M059J (cell line): ENCODE data around the gene TSPO. TPM values are rescaled to one million over a fixed set of nuclear protein-coding genes. Genes with fewer than 3 reads are reported as not detected.
"Not testable (repeated sequence)": the region's sequence is repeated elsewhere in the genome, so short reads cannot be mapped to it uniquely, and the experiment has no call there.

ENCODE experiments used
- DNase-seq: peaks from one replicate; pipeline ENCODE4 v3.0.0-alpha.2; 2012; ENCODE audit warnings: low read depth
- total RNA-seq: library from RNA; depleted of rRNA; stranded (reverse); fragments of >200 nt; shearing (Covaris generic); gene quantifications from 2 replicates; pipeline ENCODE4 v1.2.3, GENCODE V29; 2014

The TSPO gene
- total RNA-seq, 1 experiment from 2014 or later, result 194 TPM

DNA sequence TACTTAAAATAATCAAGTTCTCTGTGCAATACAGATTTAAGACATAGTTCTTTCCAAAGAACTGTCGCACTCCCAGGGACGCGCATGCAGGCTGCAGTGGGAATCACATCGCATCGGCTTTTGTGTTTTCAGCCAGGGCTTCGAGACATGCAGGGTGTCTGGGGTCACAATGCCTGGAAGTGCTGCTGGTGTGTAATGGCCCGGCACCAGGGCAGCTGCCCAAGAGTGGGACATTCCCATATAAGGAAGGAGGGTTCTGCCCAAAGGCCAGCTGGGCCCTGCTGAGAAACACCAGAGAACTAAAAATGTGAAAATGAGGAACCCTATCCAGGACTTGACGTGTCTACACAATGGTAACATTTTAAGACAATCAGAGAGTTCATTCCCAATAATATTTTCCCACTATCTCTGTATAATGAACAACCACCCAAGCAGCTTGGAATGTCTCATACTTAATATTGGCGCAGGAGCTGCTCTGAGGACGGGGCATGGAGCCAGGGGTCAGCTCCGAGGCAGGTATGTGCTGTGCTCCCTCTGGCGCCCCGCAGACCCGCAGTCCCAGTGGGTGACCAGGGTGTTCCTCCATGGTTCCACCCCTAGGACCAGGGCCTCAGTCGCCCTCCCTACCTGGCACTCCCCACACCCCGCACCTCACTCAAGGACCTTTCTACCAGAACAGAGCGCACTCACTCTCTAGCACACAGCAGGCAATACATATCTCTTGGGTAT is 19.4 kb upstream of the TSPO start:
- DNase-seq, result no peak

DNA sequence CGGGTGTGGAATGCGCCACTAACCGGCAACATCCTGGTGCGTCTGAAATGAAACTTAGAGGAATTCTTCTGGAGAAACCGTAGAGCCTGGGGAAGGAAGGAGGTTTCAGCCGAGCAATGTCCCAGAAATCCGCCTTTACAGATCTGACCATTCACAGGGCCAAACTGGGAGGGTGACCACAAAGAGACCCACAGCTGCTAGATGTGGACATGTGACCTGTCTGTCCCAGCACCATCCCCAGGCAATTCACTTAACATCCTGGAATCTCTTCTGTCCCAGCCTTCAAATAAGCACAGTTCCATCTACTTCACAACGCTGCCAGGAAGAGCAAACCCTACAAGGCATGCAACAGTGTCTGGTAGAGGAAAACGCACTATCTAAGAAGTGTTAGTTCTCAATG is 18.0 kb upstream of the TSPO start:
- DNase-seq, result no peak

DNA sequence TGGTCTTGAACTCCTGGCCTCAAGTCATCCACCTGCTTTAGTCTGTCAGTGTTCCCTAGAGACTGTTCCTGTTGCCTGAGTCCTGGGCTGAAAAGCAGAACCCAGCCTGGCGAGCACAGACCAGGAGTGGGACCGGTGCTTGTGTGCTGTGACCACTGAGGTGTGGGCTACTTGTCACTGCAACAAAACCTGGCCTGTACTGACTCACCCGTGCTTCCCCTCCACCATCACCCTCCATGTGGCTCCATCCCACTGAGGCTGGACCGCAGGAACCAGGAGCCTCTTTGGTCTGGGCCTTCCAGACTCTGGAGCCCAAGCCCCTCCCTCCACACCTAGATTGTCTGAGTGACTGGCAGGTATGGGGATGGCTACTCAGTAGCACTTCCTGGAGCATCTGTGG is 16.8 kb upstream of the TSPO start:
- no peak for DNase-seq

DNA sequence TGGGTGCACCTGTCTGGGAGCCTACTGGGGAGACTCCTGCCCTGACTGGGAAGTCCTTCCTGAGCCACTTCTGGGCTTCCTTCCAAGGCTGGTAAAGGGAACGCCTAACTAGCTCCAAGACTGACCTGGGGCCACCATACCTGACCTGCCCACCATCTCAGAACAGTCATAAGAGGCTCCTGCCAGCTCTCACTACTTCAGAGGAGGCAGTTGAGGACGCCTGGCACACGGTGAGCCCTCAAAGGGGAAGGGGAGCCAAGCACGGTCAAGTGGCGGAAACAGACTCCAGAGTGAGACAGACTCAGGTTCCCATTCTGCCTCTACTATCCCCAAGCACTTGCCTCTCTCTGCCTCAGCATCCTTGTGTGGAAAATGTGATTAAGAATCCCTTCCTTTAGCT is 15.8 kb upstream of the TSPO start:
- DNase-seq, result no peak

DNA sequence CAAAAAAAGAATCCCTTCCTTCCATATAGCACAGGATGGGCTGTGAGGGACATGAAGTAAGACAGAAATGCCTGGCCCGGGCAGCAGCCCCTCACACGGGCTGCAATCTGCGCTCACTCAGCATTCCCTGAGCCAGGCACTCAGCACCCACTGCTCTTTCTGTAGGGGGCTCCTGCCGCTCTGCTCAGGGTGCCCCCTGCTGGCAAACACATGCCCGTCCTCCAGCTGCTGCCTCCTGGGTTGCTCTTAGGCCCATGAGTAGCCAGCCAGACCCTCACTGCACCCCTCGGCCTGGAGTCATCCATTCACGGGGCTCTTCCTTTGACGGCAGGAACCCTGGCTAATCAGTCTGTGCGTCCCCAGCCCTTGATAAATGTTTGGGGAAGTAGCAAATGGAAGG is 15.1 kb upstream of the TSPO start:
- DNase-seq, result no peak

DNA sequence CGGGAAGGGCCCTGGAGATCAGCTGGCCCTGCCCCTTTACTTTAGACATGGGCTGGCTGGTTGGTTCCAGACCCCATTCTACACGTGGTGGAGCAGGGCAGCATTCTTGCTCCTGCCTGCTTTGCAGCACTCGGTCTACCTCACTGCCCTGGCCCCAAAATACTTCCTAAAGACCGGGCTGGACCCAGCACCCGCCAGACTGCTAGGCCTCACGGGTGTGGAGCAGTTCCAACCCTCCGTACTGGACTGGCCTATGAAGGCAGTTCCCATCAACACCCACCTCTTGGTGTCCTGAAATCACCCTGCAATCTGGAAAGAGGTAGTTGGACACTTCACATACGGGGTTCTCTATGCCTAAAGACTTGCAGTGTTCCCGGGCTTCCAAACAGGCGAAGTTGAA is 14.6 kb upstream of the TSPO start:
- no peak for DNase-seq

DNA sequence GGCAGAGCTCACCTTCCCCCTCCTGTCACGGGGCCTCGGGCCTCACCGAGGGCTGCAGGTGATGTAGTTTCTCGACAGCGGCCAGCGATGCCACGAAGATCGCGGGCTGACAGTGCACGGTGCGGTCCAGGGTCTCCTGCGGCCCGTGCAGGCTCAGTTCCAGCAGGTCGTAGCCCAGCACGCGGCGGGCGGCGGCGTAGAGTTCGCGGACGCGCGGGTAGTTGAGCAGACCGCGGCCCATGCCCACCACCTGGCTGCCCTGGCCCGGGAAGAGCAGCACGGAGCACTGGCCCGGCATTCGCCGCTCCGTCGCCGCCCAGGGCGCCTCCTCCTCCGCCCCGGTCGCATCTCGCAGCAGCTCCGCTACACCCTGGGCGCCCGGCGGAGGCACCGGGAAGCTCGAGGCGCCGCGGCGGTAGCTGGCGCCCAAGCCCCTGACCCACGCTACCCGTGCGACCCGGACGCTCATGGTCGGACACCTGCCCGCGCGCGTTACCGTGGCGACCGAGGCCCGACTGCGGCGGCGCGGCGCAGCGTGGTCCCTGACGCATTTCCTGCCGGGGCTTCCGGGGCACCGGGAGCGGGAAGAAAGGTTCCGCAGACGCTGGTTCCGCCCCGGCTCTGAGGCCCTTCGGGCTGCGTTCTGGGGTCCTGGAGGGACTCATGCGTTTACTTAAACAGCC is 8.3 kb upstream of the TSPO start, which contains the start of gene MCAT:
TSS of gene MCAT (minus strand) at position 519 of the 683 bp plus-strand sequence. CDS start at position 469, 50 bp downstream.
- peak; percentile 54 for DNase-seq

DNA sequence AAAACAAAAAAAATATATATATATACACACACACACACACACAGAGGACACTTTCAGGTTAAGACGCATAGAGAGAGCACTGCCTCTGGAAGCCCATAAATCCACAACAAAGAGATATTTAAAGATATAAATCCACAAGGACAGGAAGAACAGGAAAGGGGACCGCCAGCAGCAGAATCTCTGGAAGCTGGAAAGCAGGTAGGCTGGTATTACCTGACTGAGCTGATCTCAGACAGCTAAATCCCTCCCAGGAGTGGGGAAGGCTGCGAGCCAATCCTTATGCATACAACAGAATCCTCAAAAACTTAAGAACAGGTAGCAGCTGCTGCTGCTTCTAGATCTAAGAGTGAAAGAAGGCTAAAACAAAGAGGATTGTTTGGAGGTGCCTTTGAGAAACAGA is 6.4 kb upstream of the TSPO start:
- DNase-seq, result no peak

DNA sequence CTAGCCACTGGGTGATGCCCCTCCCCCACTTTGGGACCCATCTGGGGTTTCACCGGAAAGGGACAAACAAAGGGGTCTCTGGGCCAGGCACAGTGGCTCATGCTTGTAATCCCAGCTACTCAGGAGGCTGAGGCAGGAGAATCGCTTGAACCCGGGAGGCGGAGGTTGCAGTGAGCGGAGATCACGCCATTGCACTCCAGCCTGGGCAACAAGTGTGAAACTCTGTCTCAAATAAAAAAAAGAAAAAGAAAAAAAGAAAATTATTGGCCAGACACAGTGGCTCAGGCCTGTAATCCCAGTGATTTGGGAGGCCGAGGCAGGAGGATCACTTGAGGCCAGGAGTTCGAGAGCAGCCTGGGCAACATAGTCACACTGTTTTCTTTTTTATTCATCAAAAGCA is 6.0 kb upstream of the TSPO start:
- DNase-seq, result not testable (repeated sequence)

DNA sequence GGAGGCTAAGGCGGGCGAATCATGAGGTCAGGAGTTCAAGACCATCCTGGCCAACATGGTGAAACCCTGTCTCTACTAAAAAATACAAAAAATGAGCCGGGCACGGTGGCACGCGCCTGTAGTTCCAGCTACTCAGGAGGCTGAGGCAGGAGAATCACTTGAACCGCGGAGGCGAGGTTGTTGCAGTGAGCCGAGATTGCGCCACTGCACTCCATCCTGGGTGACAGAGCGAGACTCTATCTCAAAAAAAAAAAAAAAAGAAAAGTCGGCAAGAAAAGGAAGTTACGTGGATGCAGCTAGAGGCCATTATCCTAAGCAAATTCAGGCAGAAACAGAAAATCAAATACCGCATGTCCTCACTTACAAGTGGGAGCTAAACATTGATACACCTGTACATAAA is 5.0 kb upstream of the TSPO start:
- DNase-seq, result not testable (repeated sequence)

DNA sequence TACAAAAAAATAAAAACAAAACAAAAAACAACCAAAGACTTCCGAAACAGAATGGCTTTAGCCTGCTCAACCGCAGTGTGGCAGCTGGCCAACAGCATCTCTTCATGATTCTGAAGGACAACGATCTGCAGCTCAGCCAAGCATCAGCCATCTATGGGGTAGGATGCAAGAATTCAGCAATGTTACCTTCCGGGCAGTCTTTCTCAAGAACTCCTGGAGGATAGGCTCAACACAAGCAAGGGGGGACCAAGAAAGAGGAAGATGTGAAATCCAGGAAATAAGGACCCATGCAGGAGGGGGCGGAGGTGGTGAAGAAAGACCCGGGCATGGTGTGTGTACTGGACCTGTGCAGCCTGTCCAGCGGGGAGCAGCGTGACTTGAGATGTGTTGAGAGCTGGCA is 3.5 kb upstream of the TSPO start:
- no peak for DNase-seq

DNA sequence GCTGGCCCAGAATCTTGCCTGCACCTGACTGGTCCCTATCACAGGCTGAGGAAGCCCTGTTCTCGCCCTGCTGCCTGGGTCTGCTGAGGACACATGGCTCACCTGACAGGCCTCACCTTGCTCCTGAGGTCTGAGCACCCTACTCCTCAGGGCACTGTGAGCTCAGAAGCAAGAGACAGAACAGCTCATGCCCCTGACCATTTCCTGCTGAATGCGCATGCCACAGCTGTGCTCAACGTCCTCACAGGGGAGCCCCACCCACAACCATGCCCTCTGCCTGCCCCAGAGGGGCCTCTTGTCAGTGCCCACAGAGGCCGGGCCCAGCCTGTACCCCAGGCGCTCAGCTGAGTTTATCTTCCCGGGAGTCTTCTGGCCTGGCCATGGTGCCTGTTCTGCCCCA is 2.8 kb upstream of the TSPO start:
- no peak for DNase-seq

DNA sequence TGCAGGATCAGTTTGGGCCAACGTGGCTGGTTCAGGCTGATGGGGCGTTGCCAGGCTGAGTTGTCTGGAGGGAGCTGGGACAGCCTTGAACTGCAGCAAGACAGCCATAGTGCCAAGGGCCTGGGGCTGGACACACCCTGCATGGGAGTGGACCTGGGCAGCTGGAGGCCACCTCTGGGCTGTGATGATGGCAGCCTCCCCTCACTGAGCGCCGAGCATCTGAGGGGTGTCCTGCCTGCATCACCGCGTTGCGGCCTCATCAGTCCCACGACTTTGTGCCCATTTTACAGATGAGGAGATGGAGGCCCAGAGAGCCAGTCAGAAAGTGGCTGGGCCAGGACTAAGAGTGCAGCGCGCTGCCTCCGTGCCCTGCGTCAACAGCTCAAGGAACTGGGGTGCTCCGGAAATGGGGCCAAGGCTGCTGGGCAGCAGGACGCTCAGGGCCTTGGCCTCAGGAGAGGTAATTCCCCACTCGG is 590 bp upstream of the TSPO start:
- no peak for DNase-seq

DNA sequence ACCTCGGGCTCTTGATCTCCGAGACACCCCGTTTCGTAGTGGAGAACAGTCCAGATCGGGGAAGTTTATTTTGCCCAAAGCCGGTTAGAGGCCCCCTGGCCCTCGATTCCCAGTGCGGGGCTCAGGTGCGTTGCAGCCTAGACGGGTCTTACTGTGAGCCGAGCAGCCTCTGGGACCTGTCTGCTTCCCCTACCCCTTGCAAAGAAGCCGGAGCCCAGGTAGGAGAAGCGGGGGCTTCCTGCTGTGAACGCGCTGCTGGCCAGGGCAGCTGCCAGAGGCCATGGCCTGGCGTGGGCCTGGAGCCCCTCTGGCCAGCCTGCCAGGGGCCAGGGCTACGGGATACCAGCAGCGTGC is 621 bp downstream of the TSPO start:
- DNase-seq, result no peak

DNA sequence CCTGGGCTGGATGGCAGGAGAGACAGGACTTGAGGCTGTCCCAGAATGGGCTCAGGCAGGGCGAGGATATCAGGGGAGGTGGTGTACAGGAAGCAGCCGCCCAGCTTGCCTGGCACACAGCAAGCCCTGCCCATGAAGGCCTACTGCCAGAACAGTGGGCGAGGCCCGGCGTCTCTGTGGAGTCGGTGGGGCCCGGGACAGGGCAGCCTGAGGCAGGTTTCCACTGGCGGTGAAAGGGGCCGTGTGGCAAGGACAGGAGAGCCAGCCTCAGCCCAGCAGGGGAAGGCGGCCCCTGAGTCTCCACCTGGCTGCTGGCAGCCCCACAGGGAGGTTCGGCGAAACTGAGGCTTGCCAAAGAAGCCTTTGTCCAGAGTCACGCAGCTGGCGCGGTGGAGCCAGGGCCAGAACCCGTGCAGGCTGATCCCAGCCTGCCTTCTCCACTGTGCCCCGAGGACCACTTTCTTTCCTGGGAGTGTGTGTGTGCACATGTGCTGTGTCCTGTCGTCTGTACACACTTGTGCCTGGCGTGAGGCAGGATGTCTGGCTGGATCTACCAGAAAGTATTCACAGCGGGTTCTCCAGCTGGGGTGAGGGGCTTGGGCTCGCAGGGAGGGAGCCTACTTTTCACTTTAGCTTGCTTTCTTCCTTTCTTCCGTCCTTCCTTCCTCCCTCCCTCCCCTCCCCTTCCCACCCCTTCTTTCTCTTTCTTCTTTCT is 1.2 kb downstream of the TSPO start:
- DNase-seq, result peak; percentile 66

DNA sequence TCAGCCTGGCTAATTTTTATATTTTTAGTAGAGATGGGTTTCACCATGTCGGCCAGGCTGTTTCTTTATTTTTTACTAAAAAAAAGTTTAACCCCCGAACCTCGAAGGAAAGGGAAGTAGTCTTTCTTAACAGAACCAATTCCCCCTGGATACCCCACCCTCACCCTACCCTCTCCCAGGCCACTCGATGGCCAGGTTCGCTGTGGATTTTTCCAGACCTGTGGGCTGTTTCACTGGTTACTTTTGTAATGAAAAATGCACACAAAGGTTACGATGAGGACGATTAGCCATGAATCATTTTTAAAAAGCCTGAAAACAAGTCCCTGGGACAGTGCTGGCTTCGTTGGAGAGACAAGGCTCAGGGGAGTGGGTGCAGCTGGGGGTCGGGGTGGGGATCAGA is 2.5 kb downstream of the TSPO start:
- DNase-seq, result no peak

DNA sequence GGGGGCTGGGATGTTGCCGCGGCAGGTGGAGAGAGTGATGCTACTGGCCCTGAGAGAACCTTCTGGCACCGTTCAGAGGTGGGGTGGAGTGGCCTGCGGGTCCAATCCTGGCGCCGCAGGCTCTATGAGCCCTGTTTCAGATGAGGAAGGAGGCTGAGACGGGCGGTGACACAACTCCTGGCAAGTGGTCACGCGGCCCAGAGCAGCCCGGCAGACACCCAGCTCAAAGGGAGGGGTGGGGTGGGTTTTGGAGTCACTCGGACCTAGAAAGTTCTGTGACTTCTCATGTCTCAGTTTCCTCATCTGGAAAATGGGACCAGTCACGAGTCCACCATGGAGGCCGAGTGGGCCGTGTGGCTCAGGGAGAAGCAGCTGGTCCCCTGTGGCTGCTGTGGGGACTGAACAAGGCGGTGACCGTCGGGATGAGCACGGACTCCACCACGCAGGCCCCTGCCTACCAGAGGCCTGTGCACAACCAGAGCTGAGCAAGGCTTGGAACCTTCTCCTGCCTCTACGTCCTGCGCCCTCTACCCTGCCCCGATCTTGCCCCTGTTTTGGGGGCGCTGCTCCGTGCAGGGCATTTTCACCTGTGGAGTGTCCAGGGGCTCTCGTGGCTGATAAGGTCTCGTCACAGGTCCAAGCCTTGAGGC is 3.7 kb downstream of the TSPO start:
- DNase-seq, result no peak

DNA sequence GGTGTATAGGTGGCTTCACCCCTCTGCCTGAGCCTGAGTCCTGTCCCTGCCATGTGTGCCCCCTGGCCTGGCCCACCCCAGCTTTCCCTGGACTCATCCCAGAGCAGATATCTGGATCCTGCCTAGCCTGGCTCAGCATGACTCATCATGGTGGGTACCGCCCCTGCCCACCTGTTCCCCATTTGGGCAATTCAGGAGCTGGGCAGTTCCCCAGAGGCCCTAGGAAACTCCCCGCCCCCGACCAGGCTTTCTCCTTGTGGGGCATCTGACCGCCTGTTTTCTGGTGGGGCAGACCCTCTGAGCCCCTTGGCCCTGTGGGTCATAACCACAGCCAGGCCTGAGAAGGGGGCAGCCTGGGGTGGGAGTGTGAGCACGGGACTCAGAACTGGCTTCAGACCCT is 4.4 kb downstream of the TSPO start:
- no peak for DNase-seq

DNA sequence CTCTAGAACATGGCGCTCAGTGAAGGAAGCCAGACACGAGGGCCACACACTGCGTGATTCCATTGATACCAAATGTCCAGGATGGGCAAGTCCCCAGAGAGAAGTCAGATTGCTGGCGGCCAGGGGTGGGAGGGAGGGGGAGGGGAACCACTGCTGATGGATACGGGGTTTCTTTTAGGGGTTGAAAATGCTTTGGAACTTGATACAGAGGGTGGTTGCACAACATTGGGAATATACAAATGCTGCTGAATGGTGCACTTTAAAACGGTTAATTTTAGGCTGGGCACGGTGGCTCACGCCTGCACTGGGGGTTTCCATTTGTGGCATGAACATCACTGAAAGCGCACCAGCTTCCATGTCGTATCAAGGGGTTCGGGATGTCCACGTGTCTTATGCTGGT is 5.1 kb downstream of the TSPO start:
- DNase-seq, result no peak

DNA sequence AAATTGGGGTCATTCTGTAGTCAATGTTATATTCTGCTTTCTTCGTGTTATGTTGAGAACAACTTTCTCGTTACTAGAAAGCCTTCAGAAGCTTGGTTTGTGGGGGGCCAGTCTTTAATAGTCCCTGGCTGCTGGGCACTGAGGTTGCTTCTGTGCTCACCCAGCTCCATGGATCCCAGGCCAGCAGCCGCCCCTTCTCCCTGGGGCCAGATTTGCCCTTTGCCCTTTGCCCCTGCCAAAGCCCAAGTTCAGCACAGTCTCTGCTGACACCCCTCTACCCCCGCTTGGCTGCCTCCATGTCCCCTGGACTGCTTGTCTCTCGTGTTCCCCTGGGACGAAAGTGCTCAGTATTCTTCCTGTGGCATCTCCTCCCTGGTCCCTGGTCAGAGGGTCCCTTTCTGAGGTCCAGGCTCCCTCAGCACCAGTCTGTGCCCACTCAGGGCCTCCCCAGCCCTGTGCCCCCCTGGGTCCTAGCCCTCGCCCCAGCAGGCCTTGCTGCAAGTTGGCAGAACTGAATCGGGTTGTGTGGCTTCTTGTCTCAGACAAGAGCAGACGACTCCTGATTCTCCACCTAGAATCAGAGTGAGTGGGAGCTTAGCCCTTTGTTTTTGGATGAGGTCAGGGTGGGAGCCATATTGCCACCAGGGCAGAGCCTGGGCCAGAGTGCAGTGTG is 6.7 kb downstream of the TSPO start:
- no peak for DNase-seq

DNA sequence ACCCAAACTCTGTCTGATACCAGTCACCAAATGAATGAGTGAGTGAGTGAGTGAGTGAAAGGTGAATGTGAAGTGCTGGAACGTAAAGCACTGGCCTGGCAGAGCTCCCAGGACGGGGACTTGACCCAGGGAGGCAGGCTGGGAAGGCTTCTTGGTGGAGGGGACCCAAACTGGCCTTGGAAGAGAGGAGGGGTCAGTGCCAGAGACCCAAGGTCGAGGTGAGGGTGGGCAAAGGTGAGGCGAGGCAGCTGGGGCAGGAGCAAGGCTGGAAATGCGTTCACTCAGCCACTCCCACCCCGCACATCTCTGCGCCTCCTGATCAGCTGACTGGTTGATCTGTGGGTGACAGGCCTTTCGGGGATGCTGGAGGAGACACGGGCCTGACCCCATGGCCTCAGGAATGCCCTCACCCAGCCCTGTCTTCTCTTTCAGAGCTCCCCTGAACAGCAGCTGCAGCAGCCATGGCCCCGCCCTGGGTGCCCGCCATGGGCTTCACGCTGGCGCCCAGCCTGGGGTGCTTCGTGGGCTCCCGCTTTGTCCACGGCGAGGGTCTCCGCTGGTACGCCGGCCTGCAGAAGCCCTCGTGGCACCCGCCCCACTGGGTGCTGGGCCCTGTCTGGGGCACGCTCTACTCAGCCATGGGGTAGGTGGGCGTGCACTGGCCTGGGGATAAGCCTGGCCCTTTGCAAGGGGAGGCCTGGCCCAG is 7.6 kb downstream of the TSPO start:
- no peak for DNase-seq
